Stimulated activated CD4-positive, alpha-beta T cell treated with anti-CD3 and anti-CD28 coated beads, Interleukin-1b, Interleukin-23, amount 100 ng/mL, for 1 hour (primary cell): Measurements from ENCODE around the gene GAK.
A peak's percentile ranks its signal among the peaks of the same experiment; 100 is the strongest.

ENCODE experiments used
- DNase-seq, 2 donors: peaks; one replicate each; pipeline ENCODE4 v3.0.0-alpha.2; 2020; ENCODE audit warnings: low read depth in 2 of 2

The GAK gene

DNA sequence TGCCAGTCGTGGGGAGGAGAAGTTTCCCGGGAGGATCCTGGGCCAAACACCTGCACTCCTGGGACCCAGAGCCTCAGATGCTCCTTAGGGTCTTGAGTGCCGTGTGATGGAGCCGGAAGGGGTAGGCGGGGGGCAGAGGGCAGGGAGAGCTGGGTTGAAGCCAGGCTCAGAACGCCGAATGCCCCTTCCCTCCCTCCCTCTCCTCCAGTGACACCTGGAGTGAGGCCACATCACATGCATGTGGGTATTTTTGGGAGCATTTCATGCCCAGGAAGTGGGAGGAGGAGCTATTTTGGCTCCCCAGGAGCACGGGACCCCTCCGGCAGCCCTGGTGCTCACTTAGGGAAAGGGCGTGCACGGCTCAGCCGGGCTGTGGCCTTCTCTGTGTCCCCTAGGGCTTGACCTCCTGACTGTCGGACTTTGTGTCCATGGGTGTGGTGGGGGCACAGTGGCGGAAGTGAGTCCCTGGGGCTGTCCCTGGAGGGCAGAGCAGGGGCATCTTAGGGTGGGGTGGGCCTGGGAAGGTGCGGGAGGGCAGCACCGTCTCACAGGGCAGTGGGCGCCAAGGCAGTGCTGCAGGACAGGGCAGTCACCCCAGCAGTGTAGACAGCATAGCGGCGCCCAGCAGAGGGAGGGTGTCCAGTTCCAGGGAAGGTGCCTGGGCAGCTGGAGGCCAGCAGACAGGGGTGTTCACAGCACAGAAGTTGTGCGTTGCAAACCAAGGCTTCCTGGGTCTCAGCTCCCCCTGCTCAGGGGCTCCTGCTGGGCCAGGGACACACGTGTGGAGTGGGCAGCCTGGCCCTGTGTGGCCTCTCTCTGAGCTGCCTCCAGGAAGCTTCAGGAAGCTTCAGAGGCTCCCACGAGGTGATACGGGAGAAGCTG is 101.3 kb downstream of the GAK start:
- DNase-seq: no peak

DNA sequence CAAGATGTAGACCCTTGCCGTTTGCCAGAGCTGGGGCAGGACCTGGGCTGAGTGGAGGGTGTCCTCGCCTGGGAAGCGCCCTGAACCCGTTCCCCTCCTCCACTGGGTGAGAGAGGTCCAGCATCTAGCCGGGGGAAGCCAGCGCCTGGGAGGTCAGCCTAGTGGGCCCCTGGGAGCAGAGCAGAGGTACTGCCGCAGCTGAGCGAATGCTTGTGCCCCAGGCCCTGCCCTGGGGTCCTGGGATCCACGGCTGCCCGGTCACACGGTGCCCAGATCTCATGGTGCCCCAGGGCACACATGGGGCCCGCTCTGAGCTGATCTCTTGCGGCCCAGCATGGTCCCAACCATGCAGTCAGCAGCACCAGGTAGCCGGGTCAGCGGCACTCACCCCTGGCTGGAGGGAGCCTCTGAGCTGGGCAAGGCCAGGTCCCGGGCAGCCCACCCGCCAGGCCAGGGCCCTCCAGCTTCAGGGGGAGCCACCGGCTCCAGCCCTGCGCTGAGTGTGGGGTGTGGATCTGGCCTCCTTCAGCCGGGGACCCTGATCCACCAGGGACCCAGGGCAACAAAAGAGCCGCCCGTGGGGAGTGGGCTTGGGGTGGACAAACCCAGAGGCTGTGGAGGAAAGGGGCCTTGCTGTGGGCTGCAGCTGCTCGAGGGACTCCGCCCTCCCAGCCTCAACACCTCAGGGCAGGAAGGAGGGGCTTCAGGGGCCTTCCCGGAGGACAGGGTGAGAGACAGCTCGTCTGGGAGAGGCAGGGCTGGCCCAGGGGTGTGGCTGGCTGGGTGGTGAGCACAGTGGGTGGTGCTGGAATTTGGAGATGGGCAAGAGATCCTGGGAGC is 102.1 kb downstream of the GAK start:
- no peak for DNase-seq

DNA sequence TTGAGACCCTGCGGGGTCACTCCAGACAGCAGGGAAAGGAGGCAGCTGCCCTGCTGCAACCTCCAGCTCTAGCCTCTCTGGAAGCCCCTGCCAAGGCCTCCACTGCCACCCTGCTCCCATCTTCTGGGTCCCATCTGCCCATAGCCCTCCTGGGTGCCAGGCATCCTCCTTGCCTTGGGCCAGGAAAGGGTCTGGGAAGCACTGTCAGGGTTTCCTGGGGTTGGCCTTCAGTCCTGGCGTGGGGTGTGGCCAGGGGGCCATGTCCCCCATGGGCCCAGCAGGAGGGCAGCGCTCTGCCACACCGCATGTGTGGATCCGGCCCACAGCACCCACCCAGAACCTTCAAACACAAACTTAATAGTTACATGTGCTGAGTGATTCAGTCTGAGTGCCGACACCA is 102.8 kb downstream of the GAK start:
- no peak for DNase-seq

DNA sequence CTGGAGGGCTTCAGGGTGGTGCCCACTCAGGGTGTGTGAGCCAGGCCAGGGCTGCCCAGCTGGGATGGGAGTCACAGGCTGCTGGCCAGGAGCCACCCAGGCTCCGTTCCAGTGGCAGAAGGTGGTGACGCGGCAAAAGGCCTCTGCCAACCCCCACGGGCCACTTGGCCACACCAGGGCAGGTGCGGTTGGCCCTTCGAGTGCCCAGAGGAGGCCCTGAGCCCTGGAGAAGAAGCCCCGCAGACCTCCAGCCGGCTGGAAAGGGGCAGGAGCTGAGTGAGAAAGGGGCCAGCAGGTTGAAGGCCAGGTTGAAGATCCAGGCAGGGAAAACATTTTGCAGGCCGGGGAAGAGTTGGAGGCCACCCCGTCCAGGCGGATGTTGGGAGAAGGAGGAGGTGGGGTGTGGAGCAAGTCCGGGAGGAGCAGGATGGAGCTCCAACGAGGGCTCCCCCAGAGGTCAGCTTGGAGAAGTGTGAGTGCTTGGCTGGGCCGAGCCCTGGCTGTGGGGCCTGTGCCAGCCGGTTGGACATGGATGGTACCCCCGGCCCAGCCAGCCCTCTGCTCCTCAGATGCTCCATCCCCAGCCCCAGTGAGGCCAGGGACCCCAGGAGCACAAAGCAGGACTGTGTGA is 103.4 kb downstream of the GAK start:
- DNase-seq: no peak

DNA sequence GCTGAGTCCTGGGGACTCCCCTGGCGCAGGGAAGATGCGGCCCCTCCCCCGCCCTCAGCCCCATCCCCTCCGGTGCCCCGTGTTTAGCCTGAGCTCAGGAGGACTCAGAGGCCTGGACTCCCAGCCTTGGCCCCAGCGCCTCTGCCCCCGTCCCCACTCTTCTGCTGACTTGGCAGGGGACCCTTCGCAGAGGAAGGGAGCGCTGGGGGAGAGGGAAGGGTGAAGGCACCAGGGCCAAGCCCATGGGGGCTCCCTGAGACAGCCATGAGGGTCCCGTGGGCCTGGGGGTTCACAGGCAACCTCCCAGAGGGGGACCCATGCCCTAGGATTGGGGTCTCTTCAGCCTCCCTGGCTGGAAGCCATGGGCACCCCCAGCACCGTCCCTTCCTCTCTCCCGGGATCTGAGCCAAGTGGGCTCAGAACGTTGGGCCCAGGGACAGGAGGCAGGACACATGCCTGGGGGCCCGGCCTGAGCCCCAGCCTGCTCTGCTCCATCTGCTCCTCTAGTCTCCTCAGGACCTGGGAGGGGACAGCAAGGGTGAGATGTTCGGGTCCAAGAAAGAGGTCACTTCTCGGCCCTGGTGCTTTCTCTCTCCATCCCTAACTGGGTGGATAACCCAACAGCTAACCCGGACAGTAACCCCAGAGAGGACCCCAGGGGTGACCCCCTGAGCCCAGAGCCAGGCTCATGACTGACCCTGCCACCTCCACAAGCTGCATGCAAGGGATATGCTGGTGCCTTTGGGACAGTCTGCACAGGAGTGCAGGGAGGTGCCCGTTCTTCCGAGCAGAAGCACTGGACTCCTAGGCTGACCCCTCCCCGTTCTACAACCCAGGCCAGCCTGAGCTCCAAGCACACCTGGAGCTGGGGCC is 104.7 kb downstream of the GAK start:
- no peak for DNase-seq

DNA sequence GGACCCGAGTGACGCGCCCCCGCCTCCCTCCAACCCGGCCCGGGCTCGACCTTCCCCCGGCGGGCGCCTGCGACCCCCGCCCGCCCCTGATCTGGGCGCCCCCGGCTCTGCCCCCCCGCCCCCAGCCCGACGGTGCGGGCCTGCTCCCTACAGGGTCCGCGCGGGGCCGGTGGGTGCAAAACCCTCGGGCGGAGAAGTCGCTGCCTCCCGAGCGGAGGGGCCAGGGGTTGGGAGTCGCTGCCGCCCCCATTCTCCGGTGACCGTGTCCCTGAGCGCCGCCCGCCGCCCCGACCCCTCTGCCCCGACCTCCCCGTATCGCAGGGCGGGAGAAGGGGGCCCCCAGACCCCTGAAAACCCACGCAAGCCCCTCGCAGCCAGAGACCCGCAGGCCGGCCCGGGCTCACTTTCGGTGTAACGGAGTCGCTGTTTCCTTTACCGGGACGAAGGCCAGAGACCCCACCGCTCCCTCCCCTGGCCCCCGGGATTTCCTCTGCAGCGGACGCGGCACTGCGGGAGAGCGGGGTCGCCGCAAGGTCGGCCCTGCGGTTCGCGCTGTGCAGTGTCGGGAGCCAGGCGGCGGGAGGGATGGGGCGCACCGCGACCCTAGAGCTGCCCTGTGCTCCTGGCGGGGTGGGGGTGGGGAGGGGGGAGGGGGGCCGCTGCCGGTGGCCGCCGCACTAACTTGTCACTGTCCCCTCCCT is 105.5 kb downstream of the GAK start:
- DNase-seq: no peak

DNA sequence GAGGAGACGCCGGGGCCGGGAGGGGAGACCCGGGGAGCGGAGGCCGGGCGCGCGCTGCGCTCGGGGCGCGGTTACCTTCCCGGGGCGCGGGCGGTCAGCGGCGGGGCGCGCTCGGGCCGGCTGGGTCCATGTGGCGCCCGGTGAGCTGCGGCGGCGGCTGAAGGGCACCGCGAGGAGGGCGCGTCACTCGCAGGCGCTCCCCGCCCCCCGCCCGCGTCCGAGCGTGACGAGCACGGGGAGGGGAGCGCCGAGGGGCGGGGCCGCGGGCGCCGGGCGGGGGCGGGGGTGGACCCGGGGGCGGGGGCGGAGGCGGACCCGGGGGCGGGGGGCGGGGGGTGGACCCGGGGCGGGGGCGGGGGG is 106.2 kb downstream of the GAK start, which contains the start of gene CPLX1:
CPLX1 (minus strand) TSS at position 159 of the 360 bp plus-strand sequence. CDS start 1,607 bp downstream, outside the sequence.
- DNase-seq: no peak

DNA sequence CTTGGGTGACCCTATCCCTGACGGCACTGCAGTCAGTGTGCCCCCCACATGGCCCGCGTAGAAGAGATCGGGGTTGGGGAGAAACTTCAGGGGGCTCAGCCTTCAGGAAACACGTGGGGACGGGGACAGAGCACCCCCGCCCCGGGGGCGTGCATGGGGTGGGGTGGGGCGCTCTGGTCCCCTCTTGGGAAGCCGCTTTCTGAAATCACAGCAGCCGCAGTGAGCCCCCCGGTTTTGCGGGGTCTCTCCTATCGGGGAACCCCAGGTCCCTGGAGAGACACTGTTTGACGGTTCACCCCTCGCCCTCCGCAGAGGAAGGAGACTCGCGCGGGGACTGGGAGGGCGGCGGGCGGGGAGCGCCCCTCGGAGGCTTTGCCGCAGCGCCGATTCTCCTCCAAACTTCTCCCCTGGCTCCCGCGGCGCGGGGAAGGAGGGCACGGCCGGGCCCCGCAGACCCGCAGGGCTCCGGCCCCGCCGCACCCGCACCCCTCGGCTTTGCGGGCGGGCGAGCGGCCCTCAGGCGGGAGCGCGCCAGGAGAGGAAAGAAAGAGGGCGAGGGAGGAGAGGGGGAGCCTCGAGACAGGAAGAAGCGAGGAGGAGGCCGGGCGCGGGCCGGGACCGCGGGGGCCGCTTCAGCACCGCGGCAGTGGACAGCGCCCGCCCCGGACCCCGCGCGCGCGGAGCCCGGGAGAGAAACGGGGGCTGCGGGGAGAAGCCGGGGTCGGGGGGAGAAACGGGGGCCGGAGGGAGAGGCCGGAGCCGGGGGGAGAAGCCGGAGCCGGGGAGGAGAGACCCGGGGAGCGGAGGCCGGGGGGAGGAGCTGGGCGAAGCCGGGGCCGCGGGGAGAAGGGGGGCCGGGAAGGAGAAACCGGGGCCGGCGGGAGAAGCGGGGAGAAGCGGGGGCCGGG is 106.8 kb downstream of the GAK start:
- DNase-seq: peak in 1 of 2 donors; percentile 7

DNA sequence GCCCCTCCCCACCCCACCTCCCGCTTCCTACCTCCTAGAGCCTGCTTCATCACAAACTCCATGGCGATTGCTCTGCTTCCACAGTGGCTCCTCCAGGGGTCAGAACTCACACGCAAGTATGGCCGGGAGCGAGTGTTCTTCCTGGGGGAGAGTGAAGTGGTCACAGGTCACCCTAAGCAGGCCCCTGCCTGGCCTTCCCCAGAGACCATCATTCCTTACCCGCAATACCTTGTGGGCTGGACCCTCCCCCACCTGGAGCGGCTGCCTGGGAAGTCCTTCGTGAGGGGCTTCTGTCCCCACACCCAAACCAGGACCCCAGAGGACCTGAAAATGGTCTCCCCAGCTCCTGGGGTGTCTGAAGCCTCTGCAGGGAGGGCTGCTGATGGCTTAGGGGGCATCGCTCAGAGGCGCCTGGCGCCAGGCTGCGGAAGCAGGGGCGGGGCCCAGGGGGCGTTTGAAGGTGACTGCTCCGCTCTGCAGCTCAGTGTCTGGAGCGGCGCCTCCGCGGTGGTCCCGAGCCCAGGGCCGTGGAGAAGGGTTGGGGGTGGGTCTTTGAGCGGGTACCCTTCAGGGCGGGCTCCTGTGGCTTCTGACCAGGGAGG is 107.6 kb downstream of the GAK start:
- DNase-seq: no peak

DNA sequence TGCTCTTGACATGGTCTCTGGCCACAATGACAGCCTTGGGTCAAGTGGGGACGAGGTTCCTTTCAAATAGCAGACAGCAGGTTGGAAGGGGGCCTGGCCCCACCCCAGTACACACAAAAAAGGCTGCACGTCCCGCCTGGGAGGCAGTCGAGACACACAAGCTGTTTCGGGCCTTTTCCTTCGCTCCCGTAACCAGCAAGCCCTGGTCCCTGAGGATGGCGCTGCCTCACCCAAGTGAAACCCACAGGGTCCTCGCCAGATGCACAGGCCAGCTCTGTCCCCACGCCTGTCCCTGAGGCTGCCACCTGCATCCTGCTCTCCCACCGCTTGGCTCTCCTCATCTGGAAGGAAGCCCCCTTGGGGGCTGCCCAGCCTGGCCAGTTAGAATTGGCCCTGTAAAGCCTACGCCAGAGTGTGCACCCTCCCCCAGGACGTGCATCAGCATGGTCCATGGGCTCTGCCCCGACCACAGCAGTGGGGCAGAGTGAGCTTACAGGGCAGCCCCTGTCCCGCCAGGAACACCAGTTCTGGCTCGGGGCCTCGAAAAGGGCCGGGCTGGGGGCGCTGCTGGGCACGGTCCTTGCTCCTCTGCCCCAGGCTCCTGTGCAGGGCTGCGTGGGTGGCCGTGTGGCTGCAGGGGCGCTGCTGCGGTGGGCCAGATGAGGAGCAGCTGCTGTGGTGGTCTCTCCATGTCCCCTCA is 108.2 kb downstream of the GAK start:
- no peak for DNase-seq

DNA sequence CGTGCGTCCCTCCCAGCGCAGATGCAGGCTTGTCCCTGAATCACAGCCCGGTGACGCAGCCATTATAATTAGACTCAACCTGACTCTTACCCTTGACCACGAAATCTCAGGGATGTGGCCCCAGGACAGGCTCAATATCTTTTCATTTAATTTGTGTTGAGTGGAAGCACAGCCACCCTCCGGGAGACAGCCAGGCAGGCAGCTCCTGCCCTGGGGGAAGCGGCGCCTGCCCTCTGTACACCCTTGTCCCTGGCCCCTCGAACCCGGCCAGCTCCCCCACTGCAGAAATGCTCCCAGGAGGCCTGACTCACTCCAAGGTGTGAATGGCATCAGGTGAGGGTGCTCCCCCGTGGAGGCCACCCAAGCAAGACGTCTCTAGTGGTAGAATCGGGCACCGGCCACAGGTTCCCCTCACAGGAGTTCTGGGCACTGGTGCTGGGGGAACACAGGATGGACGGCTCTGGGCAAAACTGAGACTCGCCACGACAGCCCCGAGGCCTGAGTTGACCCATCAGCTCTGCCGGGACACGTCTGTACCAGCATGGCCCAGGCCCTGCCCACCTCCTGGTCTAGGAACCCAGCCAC is 108.8 kb downstream of the GAK start:
- no peak for DNase-seq

DNA sequence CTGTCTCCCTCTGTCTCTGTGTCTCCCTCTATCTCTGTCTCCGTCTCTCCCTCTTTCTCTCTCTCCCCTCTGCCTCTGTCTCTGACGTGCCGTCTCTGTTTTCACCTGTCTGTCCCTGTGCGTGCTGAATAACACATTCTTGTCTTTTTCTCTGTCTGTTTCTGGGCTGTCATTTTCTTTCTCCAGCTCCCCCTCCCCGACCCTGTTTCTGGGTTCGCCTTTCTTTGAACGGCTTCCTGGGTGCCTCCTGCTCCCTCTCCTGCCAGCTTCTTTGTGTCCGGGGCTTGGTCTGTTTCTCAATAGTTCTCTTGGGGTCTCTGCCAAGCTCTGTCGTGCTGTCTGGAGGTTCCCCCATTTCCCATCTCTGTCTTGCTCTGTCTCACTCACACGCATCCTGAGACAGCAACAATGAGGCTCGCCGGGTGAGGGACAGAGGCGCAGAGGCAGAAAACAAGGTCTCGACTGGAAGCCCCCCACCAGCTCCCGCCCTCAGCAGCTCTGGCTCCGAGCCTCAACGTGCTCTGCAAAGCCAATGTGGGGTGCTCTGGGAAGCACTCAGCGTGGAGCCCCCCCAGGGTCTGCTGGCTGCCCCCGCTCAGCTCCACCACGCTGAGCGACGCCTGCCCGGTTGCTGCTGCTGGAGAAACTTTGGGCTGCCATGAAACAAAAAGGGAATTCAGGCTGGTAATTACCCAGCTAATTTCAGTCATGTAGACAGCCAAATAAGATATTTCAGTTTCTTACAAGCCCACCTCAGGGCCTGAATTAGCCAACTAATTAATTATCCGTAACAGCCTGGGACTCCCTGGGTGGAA is 109.5 kb downstream of the GAK start:
- DNase-seq: no peak

DNA sequence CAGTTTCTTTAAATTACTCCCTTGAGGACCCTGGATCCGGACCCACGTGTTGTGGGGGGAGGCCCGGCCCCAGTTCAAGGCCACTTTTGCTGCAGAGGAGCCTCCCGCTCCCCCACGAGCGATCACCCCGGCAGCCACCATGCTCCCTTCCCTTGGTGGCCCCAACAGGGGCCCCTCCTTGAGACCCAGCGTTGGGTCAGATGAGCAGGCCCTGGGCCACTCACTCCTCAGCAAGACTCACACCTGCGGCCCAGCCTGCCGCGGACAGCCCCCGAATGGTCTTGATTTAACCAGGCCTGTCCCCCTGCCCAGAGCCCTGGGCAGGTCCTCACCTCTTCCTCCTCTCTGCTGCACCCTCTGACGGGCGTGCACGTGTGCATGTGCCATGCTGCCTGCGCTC is 110.5 kb downstream of the GAK start:
- no peak for DNase-seq

DNA sequence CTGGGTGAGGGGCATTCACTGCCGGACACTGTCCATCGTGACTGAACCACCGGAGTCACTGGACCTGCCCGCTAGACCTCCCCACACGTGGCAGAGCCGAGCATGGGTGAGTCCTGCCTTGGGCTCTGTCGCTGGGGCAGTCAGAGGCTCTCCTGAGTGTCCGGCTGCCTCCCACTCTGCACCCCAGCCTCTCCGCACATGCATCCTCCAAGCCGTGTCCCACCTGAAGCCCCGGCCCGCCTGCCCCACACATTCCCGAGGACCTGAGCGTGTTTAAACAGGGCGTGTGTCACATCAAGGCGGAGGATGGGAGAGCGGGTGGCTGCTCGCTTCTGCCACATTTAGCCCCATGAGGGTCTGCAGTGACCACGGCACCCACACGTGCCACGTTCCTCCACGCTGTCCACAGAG is 110.9 kb downstream of the GAK start:
- no peak for DNase-seq

DNA sequence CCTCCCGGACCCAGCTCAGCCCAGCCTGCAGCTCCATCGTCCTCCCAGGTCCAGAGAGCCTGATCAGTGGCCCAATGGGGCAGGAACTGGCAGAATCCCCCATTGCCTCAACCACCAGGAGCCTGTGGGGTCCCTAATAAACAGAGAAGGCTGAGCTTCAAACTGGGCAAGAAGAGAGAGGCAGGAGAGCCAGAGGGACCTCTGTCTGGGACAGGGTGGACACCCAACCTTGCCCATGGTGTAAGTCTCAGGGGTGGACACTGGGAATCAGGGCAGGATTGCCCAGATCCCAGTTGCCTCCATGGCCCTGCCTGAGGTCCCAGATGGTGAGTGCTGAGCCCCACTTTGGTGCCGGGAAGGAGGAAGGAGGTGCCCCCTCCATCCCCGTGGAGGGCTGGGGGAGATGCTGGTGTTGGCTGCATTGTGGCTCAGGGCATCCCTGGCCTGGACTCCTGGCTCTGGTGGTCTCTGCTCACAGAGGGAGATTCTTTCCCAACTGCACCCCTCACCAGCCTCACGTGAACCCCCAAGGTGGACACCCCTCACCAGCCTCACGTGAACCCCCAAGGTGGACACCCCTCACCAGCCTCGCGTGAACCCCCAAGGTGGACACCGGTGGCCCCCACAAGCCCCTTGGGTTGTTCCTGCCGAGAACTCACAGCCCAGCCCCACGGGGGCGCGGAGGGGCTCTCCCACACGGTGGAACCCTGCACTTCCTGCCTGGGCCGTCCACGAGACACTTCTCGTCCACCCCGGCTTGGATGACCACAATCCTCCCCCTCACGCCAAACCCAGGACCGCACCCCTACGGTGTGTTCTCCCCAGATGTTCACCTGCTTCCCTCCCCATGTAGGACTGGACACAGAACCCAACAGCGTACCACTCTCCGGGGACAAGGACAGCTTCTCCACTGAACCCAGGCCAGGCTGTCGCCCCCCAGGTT is 111.6 kb downstream of the GAK start:
- DNase-seq: no peak
